Activated CD8-positive, alpha-beta memory T cell treated with anti-CD3 and anti-CD28 coated beads, Interleukin-2, amount 10 ng/mL, durations not matched to agents 7 days and 5 days (primary cell): ENCODE data around the gene ADAM22. TPM values are rescaled to one million over a fixed set of nuclear protein-coding genes. Genes with fewer than 3 reads are reported as not detected.

Source experiments
- ATAC-seq: fragments of 150-1000 bp; cut with Tn5 transposase; one replicate; pipeline ENCODE4 v1.10.0; 2021; ENCODE audit warnings: moderate library complexity
- CTCF ChIA-PET: fragments of 350-600 bp; sonication (Branson Sonifier 250); formaldehyde crosslinking; loops from one replicate; lab custom pipeline; 2021; ENCODE audit warnings: antibody characterized with exemption; lab: Charles Lee
- DNase-seq: peaks from one replicate; pipeline ENCODE4 v3.0.0-alpha.2; 2020
- H3K27ac Mint-ChIP-seq: one replicate; pipeline ENCODE4 v1.8.0; 2021; ENCODE audit warnings: mild to moderate bottlenecking, mixed read lengths
- H3K27me3 Mint-ChIP-seq: one replicate; pipeline ENCODE4 v1.8.0; 2021; ENCODE audit warnings: mixed read lengths
- H3K36me3 Mint-ChIP-seq: one replicate; pipeline ENCODE4 v1.8.0; 2021; ENCODE audit warnings: mild to moderate bottlenecking, mixed read lengths
- H3K4me1 Mint-ChIP-seq: one replicate; pipeline ENCODE4 v1.8.0; 2021; ENCODE audit warnings: mixed read lengths
- H3K4me3 Mint-ChIP-seq: one replicate; pipeline ENCODE4 v1.8.0; 2021; ENCODE audit warnings: mild to moderate bottlenecking, moderate library complexity, mixed read lengths
- H3K9me3 Mint-ChIP-seq: one replicate; pipeline ENCODE4 v1.8.0; 2022; ENCODE audit warnings: low read depth, mixed read lengths
- total RNA-seq, 2 experiments: library from RNA; stranded (reverse); gene quantifications; one replicate each; pipeline ENCODE4 v1.2.3, GENCODE V29; 2021

ADAM22 gene
- total RNA-seq, 2 experiments from 2014 or later = 5.2 to 5.8 TPM

DNA sequence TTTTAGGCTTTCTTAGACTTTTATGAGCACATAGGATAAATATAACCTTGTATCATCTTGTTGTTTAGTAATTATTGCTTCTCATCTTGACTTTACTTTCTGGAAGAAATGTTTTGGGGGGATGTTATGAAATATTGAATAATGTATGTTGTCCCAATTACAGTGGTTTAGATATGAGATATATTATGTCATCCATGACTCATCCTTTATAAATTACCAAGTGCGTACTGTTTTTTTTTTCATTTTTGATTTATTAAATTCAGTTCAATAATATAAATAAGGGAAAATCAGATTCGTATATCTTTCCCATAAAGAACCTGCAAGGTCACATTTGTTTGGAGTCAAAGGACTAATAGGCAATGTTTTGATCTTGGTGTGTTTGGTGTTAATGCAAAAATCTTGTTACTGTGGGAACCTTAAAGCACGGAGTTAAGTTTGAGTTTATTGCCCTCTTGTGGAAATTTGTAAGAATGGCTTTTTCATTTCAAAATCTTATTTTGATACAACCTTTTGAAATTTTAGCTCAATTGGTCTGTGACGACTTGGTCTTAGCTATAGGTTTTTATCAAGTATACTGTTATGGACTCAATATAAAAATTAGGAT, 177.2 kb downstream of the ADAM22 start:
- ATAC-seq = no peak
- H3K27ac Mint-ChIP-seq = no peak overlapping the region
- H3K4me1 Mint-ChIP-seq = peaks cover 5% of the 10 kb centered on the region
- no peaks in the 10 kb centered on the region for H3K9me3 Mint-ChIP-seq
- no peak overlapping the region for H3K4me3 Mint-ChIP-seq
- H3K27me3 Mint-ChIP-seq = no peaks in the 10 kb centered on the region
- H3K36me3 Mint-ChIP-seq = no peaks in the 10 kb centered on the region
- CTCF ChIA-PET = interaction anchor here (1.0 to 1.7 kb wide), 7 partner anchors 10 to 324 kb away, joined by 3 to 5 read pairs (median 3); partner anchors contain the start of genes DBF4 and SLC25A40
- no peak for DNase-seq

DNA sequence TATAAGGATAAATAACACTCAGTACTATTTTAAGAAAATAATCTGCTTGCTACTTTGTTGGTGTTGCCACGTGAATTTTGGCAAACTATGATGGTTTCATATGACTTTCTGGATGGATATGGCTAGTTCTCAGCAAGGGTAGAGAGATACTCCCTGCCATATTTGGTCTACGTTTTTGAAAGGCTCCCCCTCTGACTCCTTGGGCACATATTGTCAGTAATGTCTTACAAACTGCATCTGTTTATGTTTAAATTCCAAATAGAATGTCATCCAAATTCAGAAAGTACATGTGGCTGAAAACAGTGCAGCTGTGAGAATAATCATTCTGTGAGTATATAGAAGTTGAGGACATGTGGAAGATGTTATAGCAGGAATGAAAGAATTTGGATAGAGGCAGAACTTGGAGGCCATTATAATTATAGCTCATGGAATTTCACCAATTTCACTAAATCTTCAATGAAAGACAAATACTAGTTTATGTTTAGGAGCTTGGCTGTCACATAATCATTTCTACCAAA, 178.0 kb downstream of the ADAM22 start:
- no peaks in the 10 kb centered on the region for H3K4me1 Mint-ChIP-seq
- no peaks in the 10 kb centered on the region for H3K9me3 Mint-ChIP-seq
- no peak overlapping the region for H3K4me3 Mint-ChIP-seq
- CTCF ChIA-PET = interaction anchor here (1.0 to 1.7 kb wide), 7 partner anchors 11 to 325 kb away, joined by 3 to 5 read pairs (median 3); partner anchors contain the start of genes DBF4 and SLC25A40
- H3K27me3 Mint-ChIP-seq = no peaks in the 10 kb centered on the region
- ATAC-seq (no peak), DNase-seq (no peak)
- H3K36me3 Mint-ChIP-seq = no peaks in the 10 kb centered on the region
- no peak overlapping the region for H3K27ac Mint-ChIP-seq

DNA sequence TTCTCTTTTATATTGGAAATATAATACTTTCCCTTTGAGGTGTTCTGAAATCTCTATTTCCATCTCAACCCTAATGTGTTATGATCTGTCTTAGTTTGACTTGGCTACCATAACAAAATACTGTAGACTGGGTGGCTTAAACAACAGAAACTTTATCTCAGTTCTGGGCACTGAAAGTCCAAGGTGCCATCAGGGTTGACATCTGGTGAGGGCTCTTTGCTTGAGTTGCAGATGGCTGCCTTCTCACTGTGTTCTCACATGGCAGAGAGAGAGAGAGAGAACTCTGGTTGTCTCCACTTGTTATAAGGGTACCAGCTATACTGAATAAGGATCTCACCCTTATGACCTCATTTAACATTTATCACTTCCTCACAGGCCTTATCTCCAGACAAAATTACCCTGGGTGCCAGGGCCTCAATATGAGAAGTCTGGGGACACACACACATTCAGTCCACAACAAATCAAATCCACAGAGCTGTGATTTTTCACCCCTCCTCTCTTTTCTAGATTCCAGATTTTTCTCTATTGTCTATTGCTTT, 181.3 kb downstream of the ADAM22 start:
- no peak overlapping the region for H3K4me3 Mint-ChIP-seq
- CTCF ChIA-PET = no interaction called here
- H3K27ac Mint-ChIP-seq = no peak overlapping the region
- H3K27me3 Mint-ChIP-seq = no peaks in the 10 kb centered on the region
- H3K9me3 Mint-ChIP-seq = no peaks in the 10 kb centered on the region
- H3K36me3 Mint-ChIP-seq = no peaks in the 10 kb centered on the region
- DNase-seq (no peak), ATAC-seq (no peak)
- no peaks in the 10 kb centered on the region for H3K4me1 Mint-ChIP-seq

DNA sequence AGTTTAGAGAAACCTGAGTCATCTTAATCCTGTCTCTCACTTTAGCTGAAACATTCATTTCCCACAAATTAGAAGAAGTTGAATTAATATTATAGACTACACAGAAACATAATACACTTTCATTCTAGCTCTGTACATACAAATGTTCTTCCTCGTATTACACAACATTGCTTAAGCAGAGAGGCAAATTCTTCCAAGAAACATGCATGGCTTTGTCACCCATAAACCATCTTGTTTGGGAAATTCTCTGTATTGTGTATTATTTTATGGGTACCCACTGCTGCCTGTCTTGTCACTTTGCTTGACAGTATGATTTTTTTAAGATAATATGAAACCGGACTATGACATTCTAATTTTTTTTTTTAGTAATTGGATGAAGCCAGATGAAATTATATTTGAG, 181.8 kb downstream of the ADAM22 start:
- DNase-seq = no peak
- Mint-ChIP-seq H3K9me3 (no peaks in the 10 kb centered on the region), H3K27me3 (no peaks in the 10 kb centered on the region), H3K4me3 (no peak overlapping the region), H3K27ac (no peak overlapping the region), H3K36me3 (no peaks in the 10 kb centered on the region), H3K4me1 (no peaks in the 10 kb centered on the region)
- ATAC-seq = no peak
- CTCF ChIA-PET = no interaction called here

DNA sequence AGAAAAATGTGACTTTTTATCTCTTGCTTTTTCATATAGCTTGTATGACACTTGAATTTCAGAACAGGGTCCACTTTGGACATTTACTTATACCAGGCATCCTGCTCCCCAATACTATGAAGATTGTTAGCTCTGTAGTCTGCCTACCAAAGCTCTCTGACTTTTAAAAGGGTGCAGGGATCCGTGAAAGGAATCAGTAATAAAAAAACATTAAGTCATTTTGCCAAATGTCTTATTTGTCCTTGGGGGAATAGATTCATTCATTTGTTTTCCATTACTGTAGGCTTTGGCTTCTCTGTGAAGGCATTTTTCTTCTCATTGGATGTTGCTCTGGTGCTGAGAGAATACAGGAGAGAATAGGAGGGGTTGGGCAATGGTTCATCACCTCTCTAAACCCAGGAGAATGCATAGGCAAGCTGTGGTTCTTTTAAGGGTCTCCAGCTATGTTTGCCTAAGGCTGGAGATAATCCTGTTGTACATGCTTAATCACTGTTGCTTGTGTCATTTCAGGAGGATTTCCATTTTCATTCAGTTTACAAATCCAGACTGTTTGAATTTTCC, 182.3 kb downstream of the ADAM22 start:
- CTCF ChIA-PET = no interaction called here
- DNase-seq (no peak), ATAC-seq (no peak)
- Mint-ChIP-seq H3K27ac (no peak overlapping the region), H3K4me1 (no peaks in the 10 kb centered on the region), H3K27me3 (no peaks in the 10 kb centered on the region), H3K9me3 (no peaks in the 10 kb centered on the region), H3K36me3 (no peaks in the 10 kb centered on the region), H3K4me3 (no peak overlapping the region)

DNA sequence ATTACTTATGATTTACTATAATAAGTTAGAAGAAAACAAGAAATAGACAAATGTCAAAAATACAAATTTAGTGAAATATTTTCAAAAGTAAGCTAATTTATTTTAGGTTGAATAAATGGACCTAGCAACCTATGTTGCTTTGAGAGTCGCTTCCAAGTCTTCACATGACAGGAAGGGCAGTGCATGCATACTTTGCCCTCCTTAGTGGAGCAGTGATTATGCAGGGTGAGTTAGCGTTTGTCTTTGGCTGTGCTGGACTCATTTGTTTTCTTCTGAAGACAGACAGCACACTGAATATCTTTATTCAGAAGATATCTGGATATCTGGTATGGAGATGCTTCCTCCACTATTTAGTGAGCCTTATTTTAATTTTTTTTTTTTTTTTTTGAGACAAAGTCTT, 183.3 kb downstream of the ADAM22 start:
- Mint-ChIP-seq H3K4me1 (no peaks in the 10 kb centered on the region), H3K27ac (no peak overlapping the region), H3K27me3 (no peaks in the 10 kb centered on the region), H3K9me3 (no peaks in the 10 kb centered on the region), H3K36me3 (no peaks in the 10 kb centered on the region), H3K4me3 (no peak overlapping the region)
- ATAC-seq = no peak
- CTCF ChIA-PET = interaction anchor here (0.7 kb wide), 1 partner anchor 277 kb away, joined by 3 read pairs; no protein-coding TSS in a partner anchor
- DNase-seq = no peak

DNA sequence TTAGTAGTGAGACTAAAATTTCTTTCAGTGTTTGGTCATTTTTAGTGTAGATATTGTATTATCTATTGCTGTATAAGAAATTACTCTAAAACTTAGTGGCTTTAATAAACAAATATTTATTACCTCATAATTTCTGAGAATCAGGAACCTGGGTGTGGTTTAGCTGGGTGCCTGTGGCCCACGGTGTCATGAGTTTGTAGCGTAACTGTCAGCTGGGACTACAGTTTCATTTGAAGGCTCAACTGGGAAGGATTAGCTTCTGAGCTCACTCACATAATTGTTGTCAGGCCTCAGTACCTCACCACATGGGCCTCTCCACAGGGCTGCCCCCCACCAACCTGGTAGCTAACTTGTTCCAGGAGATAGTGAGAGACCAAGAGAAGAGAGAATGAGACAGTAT, 187.3 kb downstream of the ADAM22 start:
- no peaks in the 10 kb centered on the region for H3K9me3 Mint-ChIP-seq
- no peaks in the 10 kb centered on the region for H3K4me1 Mint-ChIP-seq
- H3K27ac Mint-ChIP-seq = no peak overlapping the region
- no peaks in the 10 kb centered on the region for H3K27me3 Mint-ChIP-seq
- ATAC-seq = no peak
- H3K4me3 Mint-ChIP-seq = no peak overlapping the region
- CTCF ChIA-PET = interaction anchor here (0.6 kb wide), 1 partner anchor 307 kb away, joined by 4 read pairs; no protein-coding TSS in a partner anchor
- no peak for DNase-seq
- H3K36me3 Mint-ChIP-seq = no peaks in the 10 kb centered on the region

DNA sequence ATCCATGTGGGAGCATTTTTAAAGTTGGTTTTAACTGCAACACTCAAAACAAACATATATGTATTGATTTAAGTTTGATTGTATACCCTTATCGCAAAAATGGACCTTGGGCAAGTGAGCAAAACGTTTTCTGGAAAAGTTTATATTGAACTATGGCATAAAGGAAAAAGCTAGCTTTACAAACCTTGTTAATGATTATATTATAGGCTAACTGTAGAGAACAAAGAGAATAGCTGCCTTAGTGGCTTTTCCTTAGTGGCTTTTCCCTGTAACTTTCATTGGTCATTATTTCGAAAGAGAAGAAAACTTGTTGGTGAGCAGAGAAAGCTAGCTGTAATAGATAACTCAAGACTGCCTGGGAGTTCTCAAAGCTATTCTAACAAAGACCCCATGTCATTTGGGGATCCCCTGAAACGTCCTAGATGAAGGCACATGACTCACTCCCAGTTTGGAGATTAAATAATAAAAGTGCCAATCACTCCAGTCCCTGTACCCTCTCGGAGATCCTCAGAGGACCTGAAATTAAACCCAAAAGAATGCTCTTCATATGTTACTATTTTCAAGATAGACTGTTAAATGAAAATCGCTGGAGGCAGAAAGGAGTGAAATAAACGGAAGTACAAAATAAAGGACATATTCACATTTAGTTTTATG, 193.7 kb downstream of the ADAM22 start:
- CTCF ChIA-PET = interaction anchor here (1.3 kb wide), 1 partner anchor 42 kb away, joined by 4 read pairs; no protein-coding TSS in a partner anchor
- H3K4me3 Mint-ChIP-seq = no peak overlapping the region
- H3K27me3 Mint-ChIP-seq = no peaks in the 10 kb centered on the region
- H3K9me3 Mint-ChIP-seq = no peaks in the 10 kb centered on the region
- H3K4me1 Mint-ChIP-seq = no peaks in the 10 kb centered on the region
- no peak overlapping the region for H3K27ac Mint-ChIP-seq
- DNase-seq (no peak), ATAC-seq (no peak)
- H3K36me3 Mint-ChIP-seq = no peaks in the 10 kb centered on the region

DNA sequence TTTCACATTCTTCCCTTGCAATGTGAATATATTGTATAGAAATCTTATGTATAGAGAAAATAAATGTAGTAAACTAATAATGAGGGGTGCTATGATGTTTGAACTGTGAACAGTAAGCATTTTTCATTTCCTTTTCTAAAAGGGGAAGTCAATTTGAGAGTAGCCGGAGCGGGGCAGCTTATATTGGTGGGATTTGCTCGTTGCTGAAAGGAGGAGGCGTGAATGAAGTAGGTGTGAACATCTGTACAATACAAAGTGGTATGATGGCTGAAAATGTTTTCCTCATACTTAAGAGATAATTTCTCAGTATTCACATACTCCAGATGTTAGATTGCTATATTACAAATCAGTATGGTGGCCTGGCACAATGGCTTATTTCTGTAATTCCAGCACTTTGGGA, 198.7 kb downstream of the ADAM22 start:
- Mint-ChIP-seq H3K4me3 (no peak overlapping the region), H3K36me3 (no peaks in the 10 kb centered on the region), H3K27me3 (no peaks in the 10 kb centered on the region), H3K9me3 (no peaks in the 10 kb centered on the region), H3K4me1 (no peaks in the 10 kb centered on the region), H3K27ac (no peak overlapping the region)
- no peak for ATAC-seq
- CTCF ChIA-PET = no interaction called here
- no peak for DNase-seq

DNA sequence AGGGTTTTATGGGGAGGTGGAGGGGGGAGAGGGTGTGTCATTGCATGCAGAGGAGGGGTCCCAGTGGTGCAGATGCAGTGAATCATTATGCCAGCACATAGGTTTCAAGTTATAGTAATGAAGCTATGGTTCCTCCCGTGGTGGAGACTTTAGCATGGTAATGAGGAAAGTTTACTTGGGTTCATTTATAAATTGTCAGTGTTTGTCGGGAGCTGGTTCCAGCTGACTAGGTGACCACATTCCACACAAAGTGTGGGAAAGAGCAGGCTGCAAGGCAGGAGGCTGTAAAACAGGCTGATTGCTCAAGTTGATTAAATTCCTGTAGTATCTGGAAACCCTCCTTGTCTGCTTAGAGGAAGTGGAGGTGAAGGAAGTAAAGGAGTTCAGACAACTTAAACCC, 206.9 kb downstream of the ADAM22 start:
- Mint-ChIP-seq H3K27me3 (no peaks in the 10 kb centered on the region), H3K27ac (no peak overlapping the region), H3K9me3 (no peaks in the 10 kb centered on the region), H3K4me1 (no peaks in the 10 kb centered on the region), H3K4me3 (no peak overlapping the region), H3K36me3 (no peaks in the 10 kb centered on the region)
- no peak for DNase-seq
- no peak for ATAC-seq
- CTCF ChIA-PET = no interaction called here

DNA sequence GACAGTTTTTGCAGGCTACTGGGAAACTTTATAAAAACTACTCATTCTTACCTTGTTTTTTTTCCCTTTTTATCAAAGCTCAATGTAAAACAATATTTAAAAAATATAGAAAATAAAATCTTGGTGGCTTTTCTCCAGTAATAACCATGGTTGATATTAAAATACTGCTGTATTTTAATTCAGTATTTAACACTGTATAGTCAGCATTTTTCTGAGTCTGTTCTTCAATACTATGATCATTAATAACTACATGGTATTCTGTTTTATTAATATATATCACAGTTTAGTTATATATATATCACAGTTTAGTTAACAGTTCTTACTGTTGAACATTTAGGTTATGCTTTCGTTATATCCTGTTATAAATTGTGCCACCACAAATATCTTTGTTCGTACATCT, 207.4 kb downstream of the ADAM22 start:
- no peak for DNase-seq
- H3K4me1 Mint-ChIP-seq = no peaks in the 10 kb centered on the region
- no peak overlapping the region for H3K4me3 Mint-ChIP-seq
- CTCF ChIA-PET = no interaction called here
- no peaks in the 10 kb centered on the region for H3K36me3 Mint-ChIP-seq
- no peak overlapping the region for H3K27ac Mint-ChIP-seq
- no peaks in the 10 kb centered on the region for H3K9me3 Mint-ChIP-seq
- no peak for ATAC-seq
- no peaks in the 10 kb centered on the region for H3K27me3 Mint-ChIP-seq

DNA sequence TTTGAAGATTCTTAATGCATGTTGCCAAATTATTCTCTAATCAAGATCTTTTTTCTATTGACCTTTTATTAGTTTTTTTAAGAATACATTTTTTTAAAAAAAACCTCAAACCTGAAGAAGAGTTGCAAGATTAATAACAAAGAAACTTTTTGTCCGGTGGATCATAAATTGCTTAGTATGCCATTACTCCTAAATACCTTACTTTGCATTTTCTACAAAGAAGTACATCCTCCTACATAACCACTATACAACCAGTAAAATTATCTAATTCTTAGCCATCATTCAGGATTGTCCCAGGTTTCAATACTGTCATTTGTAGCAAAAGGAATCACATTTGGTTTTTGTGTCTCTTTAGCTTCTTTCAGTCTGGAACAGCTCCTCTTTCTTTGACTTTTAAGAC, 207.9 kb downstream of the ADAM22 start:
- CTCF ChIA-PET = no interaction called here
- ATAC-seq = no peak
- H3K27ac Mint-ChIP-seq = no peak overlapping the region

DNA sequence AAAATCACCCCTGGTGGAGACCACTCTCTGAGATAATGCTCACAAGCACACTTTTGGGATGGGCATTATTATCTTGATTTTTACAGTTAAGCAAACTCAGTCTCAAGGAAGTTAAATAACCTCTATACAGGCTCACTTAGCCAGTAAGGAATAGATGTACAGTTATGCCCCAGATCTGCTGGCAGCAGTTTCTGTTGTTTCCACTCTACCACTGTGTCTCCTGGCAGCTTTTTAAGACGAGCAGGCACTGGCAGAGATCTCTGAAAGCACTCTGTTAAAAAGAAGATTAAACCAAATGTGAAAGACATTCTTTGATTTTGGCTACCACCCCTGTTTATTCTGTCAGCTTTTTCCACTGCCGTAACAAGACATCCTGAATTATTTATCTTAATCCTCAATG, 212.6 kb downstream of the ADAM22 start:
- no peak overlapping the region for H3K4me3 Mint-ChIP-seq
- no peak overlapping the region for H3K27ac Mint-ChIP-seq
- H3K4me1 Mint-ChIP-seq = no peaks in the 10 kb centered on the region
- H3K9me3 Mint-ChIP-seq = no peaks in the 10 kb centered on the region
- CTCF ChIA-PET = no interaction called here
- DNase-seq (no peak), ATAC-seq (no peak)
- H3K27me3 Mint-ChIP-seq = no peaks in the 10 kb centered on the region
- H3K36me3 Mint-ChIP-seq = no peaks in the 10 kb centered on the region

More for the DNA sequence above, 207.9 kb downstream of the ADAM22 start:
- no peaks in the 10 kb centered on the region for H3K9me3 Mint-ChIP-seq
- no peaks in the 10 kb centered on the region for H3K4me1 Mint-ChIP-seq
- no peaks in the 10 kb centered on the region for H3K27me3 Mint-ChIP-seq
- no peaks in the 10 kb centered on the region for H3K36me3 Mint-ChIP-seq
- DNase-seq = no peak
- H3K4me3 Mint-ChIP-seq = no peak overlapping the region
